Skeletal muscle tissue (tissue), 4 donors: ENCODE measurements around the gene NOTCH1. TPM values are rescaled to one million over a fixed set of nuclear protein-coding genes. Genes with fewer than 3 reads are reported as not detected.
A peak's percentile ranks its signal among the peaks of the same experiment; 100 is the strongest.
"Not testable (repeated sequence)": the region's sequence is repeated elsewhere in the genome, so short reads cannot be mapped to it uniquely, and the experiment has no call there.

Experiments
- H3K27ac ChIP-seq: one replicate; pipeline ENCODE4 v1.7.0; 2013; ENCODE audit warnings: mild to moderate bottlenecking, low read depth, low read length, inconsistent platforms
- H3K27me3 ChIP-seq, 3 donors: one replicate each; pipeline ENCODE4 v1.7.0; 2013; ENCODE audit warnings: low read length in 3 of 3; ENCODE audit not compliant: control insufficient read depth in 3 of 3, insufficient read depth in 3 of 3
- H3K36me3 ChIP-seq, 3 donors: one replicate each; pipeline ENCODE4 v1.7.0; 2013; ENCODE audit warnings: low read length in 3 of 3; ENCODE audit not compliant: control insufficient read depth in 3 of 3, insufficient read depth in 3 of 3
- H3K4me1 ChIP-seq, 3 donors: one replicate each; pipeline ENCODE4 v1.7.0; 2013; ENCODE audit warnings: low read length in 3 of 3, mild to moderate bottlenecking in 3 of 3; ENCODE audit not compliant: control insufficient read depth in 3 of 3, insufficient read depth in 3 of 3
- H3K4me3 ChIP-seq, 3 donors: one replicate each; pipeline ENCODE4 v1.7.0; 2013; ENCODE audit warnings: low read length in 3 of 3
- H3K9ac ChIP-seq, 3 donors: one replicate each; pipeline ENCODE4 v1.7.0; 2013; ENCODE audit warnings: low read length in 3 of 3, mild to moderate bottlenecking in 3 of 3, moderate library complexity in 2 of 3, low read depth in 1 of 3
- H3K9me3 ChIP-seq, 3 donors: one replicate each; pipeline ENCODE4 v1.7.0; 2013; ENCODE audit warnings: low read length in 3 of 3; ENCODE audit not compliant: control insufficient read depth in 3 of 3
- total RNA-seq: library from RNA; depleted of rRNA; stranded (reverse); fragments of >200 nt; gene quantifications from one replicate; pipeline ENCODE4 v1.2.3, GENCODE V29; 2014
- donor health status: Osteomylitis.

Gene NOTCH1
- total RNA-seq, 1 donor from 2014 or later, result 69.4 TPM

- Histone ChIP-seq H3K4me1 (peaks cover 29 to 50% (median 48%) of the 10 kb centered on the region in 3 donors), H3K9ac (peak overlapping the region in 2 of 3 donors; percentile 38 to 57), H3K4me3 (peak overlapping the region in 1 of 3 donors; percentile 22), H3K27ac (no peak overlapping the region), H3K9me3 (no peaks in the 10 kb centered on the region), H3K27me3 (peaks cover 8 to 48% (median 24%) of the 10 kb centered on the region in 3 donors), H3K36me3 (no peaks in the 10 kb centered on the region)
Measured at GRCh38 chr9:136587145-136587943, 41.5 kb upstream of the NOTCH1 start.

- Histone ChIP-seq H3K27me3 (peaks cover 8 to 43% (median 19%) of the 10 kb centered on the region in 3 donors), H3K4me3 (no peak overlapping the region), H3K9me3 (no peaks in the 10 kb centered on the region), H3K36me3 (no peaks in the 10 kb centered on the region), H3K4me1 (peaks cover 29 to 50% (median 48%) of the 10 kb centered on the region in 3 donors), H3K9ac (peak overlapping the region in 1 of 3 donors; percentile 8), H3K27ac (no peak overlapping the region)
Measured at GRCh38 chr9:136586391-136586953, 40.6 kb upstream of the NOTCH1 start.

- peaks cover 8 to 38% (median 14%) of the 10 kb centered on the region in 3 donors for H3K27me3 ChIP-seq
- H3K27ac ChIP-seq, result no peak overlapping the region
- H3K9me3 ChIP-seq, result no peaks in the 10 kb centered on the region
Measured at GRCh38 chr9:136585531-136586120, 39.8 kb upstream of the NOTCH1 start.

GRCh38 chr9:136584934-136585333, 39.1 kb upstream of the NOTCH1 start:
- Histone ChIP-seq H3K4me1 (peaks cover 19 to 42% (median 35%) of the 10 kb centered on the region in 3 donors), H3K27ac (no peak overlapping the region), H3K9me3 (no peaks in the 10 kb centered on the region), H3K9ac (no peak overlapping the region), H3K4me3 (no peak overlapping the region), H3K36me3 (no peaks in the 10 kb centered on the region), H3K27me3 (peaks cover 8 to 35% (median 14%) of the 10 kb centered on the region in 3 donors)

More at GRCh38 chr9:136585531-136586120, 39.8 kb upstream of the NOTCH1 start:
- H3K36me3 ChIP-seq, result no peaks in the 10 kb centered on the region
- no peak overlapping the region for H3K9ac ChIP-seq
- peaks cover 26 to 48% (median 42%) of the 10 kb centered on the region in 3 donors for H3K4me1 ChIP-seq
- H3K4me3 ChIP-seq, result no peak overlapping the region

- Histone ChIP-seq H3K4me1 (peaks cover 18 to 40% (median 32%) of the 10 kb centered on the region in 3 donors), H3K27ac (no peak overlapping the region), H3K36me3 (no peaks in the 10 kb centered on the region), H3K9me3 (no peaks in the 10 kb centered on the region), H3K4me3 (no peak overlapping the region), H3K27me3 (peaks cover 8 to 35% (median 14%) of the 10 kb centered on the region in 3 donors), H3K9ac (peak overlapping the region in 1 of 3 donors; percentile 33)
Measured at GRCh38 chr9:136584401-136584932, 38.6 kb upstream of the NOTCH1 start.

- Histone ChIP-seq H3K4me1 (peaks cover 18 to 30% (median 30%) of the 10 kb centered on the region in 3 donors), H3K9ac (no peak overlapping the region), H3K4me3 (no peak overlapping the region), H3K27ac (no peak overlapping the region), H3K36me3 (no peaks in the 10 kb centered on the region), H3K9me3 (no peaks in the 10 kb centered on the region), H3K27me3 (peaks cover 8 to 24% (median 9%) of the 10 kb centered on the region in 3 donors)
Measured at GRCh38 chr9:136582977-136583735, 37.3 kb upstream of the NOTCH1 start.

GRCh38 chr9:136581614-136582447, 36.0 kb upstream of the NOTCH1 start:
- Histone ChIP-seq H3K36me3 (no peaks in the 10 kb centered on the region), H3K27ac (no peak overlapping the region), H3K9ac (no peak overlapping the region), H3K4me3 (no peak overlapping the region), H3K9me3 (no peaks in the 10 kb centered on the region), H3K4me1 (peaks cover 11 to 21% (median 18%) of the 10 kb centered on the region in 3 donors), H3K27me3 (peaks cover 2 to 15% (median 6%) of the 10 kb centered on the region in 3 donors)

GRCh38 chr9:136579650-136580219, 33.9 kb upstream of the NOTCH1 start:
- H3K36me3 ChIP-seq, H3K4me1 ChIP-seq, H3K4me3 ChIP-seq, H3K27me3 ChIP-seq, H3K9ac ChIP-seq, H3K27ac ChIP-seq, H3K9me3 ChIP-seq: not testable (repeated sequence)
